ENCODE measurements around the gene CGB2. TPM values are rescaled to one million over a fixed set of nuclear protein-coding genes. Genes with fewer than 3 reads are reported as not detected.
"Not testable (repeated sequence)": the region's sequence is repeated elsewhere in the genome, so short reads cannot be mapped to it uniquely, and the experiment has no call there.

Gene CGB2
- total and polyA plus RNA-seq, 9 of the 15 experiments (the other 6 are each of a cell fraction or from before 2014, with no cell fraction given), result 0.22 TPM; not detected in 8

- Histone ChIP-seq H3K4me2 (ENCODE audit: insufficient read depth, low read length) (no peak overlapping the region), H3K9me3 (replicated peaks; ENCODE audit: control insufficient read depth, insufficient read depth, low read depth, low read length) (no peaks in the 10 kb centered on the region), H2AFZ (ENCODE audit: low read depth, low read length) (no peak overlapping the region), H3K4me1 (replicated peaks in 1 of 2; ENCODE audit: control insufficient read depth in 2 of 2, insufficient read depth in 2 of 2, low read length in 2 of 2) (peaks cover 21 to 41% of the 10 kb centered on the region in 2 experiments; a peak in 4 of 5 replicates), H3K27me3 (ENCODE audit: control insufficient read depth in 2 of 2, insufficient read depth in 2 of 2, low read length in 2 of 2) (no peaks in the 10 kb centered on the region), H3K9ac (ENCODE audit: insufficient read depth in 1 of 2, low read depth in 2 of 2, low read length in 2 of 2) (no peak overlapping the region), H3K9me1 (ENCODE audit: control insufficient read depth, insufficient read depth, low read length) (peaks cover 5% of the 10 kb centered on the region), H3K27ac (ENCODE audit: extremely low read depth, low read depth, low read length) (no peak overlapping the region), H3K79me2 (ENCODE audit: control insufficient read depth, insufficient read depth, low read length) (no peaks in the 10 kb centered on the region), H4K20me1 (replicated peaks; ENCODE audit: control insufficient read depth, insufficient read depth, low read length) (peaks cover 6% of the 10 kb centered on the region; the same call in 1 of the 2 replicates), H3K36me3 (ENCODE audit: control insufficient read depth, insufficient read depth, low read length) (peaks cover under 1% of the 10 kb centered on the region; the same call in 1 of the 3 replicates), H3K4me3 (no peak overlapping the region)
- 46% methylated on average over 9 of the region's 9 CpGs for WGBS (ENCODE audit: insufficient coverage, low coverage, missing lambda C conversion rate)
- TF ChIP-seq CC2D1A (IDR thresholded peaks at IDR 0.05) (no peak), GTF3C2 (IDR thresholded peaks at IDR 0.05; ENCODE audit: borderline replicate concordance, extremely low read depth, insufficient read length) (no peak), TFAP4 (CRISPR knock-in tag; IDR thresholded peaks at IDR 0.05; ENCODE audit: borderline replicate concordance) (0 out of 2 replicates have a peak, but pooled peaks have one; percentile 12), EP300 (IDR thresholded peaks at IDR 0.05; ENCODE audit: low read length) (no peak), NR2C2 (CRISPR knock-in tag; IDR thresholded peaks at IDR 0.05) (no peak), NR2C2 (tag; IDR thresholded peaks at IDR 0.05) (no peak), SRSF9 (IDR thresholded peaks at IDR 0.05; ENCODE audit: borderline replicate concordance, low read depth, low read length) (no peak), STAT6 (CRISPR knock-in tag; IDR thresholded peaks at IDR 0.05) (no peak), XRCC5 (IDR thresholded peaks at IDR 0.05; ENCODE audit: low read depth, low read length) (no peak)
- intact Hi-C loops (cut with micrococcal nuclease) (no loop called here), in situ Hi-C loops (cut with MboI) (no loop called here)
- CTCF ChIA-PET (ENCODE audit: low intra/inter-chr PET ratio), result no interaction called here
- ATAC-seq (no peak), DNase-seq (ENCODE audit: extremely low read depth in 1 of 4, low spot score in 3 of 4) (no peak), FAIRE-seq (no peak)
- no TSS peak for BruUV-seq (replicated peaks)
- POLR2A ChIA-PET, result no interaction called here
These were observed 9.6 kb upstream of the CGB2 start for GRCh38 chr19:49022116-49022515.

- H3K27ac ChIP-seq (ENCODE audit: extremely low read depth, low read depth, low read length); CTCF ChIA-PET (ENCODE audit: low intra/inter-chr PET ratio); H4K20me1 ChIP-seq (replicated peaks; ENCODE audit: control insufficient read depth, insufficient read depth, low read length); H2AFZ ChIP-seq (ENCODE audit: low read depth, low read length); POLR2A ChIA-PET; ATAC-seq; intact Hi-C loops (cut with micrococcal nuclease); H3K79me2 ChIP-seq (ENCODE audit: control insufficient read depth, insufficient read depth, low read length); H3K4me3 ChIP-seq; FAIRE-seq; H3K9me3 ChIP-seq (replicated peaks; ENCODE audit: control insufficient read depth, insufficient read depth, low read depth, low read length); DNase-seq (ENCODE audit: extremely low read depth in 1 of 4, low spot score in 3 of 4); BruUV-seq (replicated peaks); H3K27me3 ChIP-seq (ENCODE audit: control insufficient read depth in 2 of 2, insufficient read depth in 2 of 2, low read length in 2 of 2); H3K9ac ChIP-seq (ENCODE audit: insufficient read depth in 1 of 2, low read depth in 2 of 2, low read length in 2 of 2); in situ Hi-C loops (cut with MboI); H3K36me3 ChIP-seq (ENCODE audit: control insufficient read depth, insufficient read depth, low read length); H3K9me1 ChIP-seq (ENCODE audit: control insufficient read depth, insufficient read depth, low read length); H3K4me2 ChIP-seq (ENCODE audit: insufficient read depth, low read length): not testable (repeated sequence)
- 3% methylated on average over 9 of the region's 15 CpGs for WGBS (ENCODE audit: insufficient coverage, low coverage, missing lambda C conversion rate)
- H3K4me1 ChIP-seq (replicated peaks in 1 of 2; ENCODE audit: control insufficient read depth in 2 of 2, insufficient read depth in 2 of 2, low read length in 2 of 2), result peaks cover 6 to 19% of the 10 kb centered on the region in 2 experiments; a peak in 4 of 5 replicates
These were observed 7.5 kb upstream of the CGB2 start, which contains the start of gene CGB3 for GRCh38 chr19:49024233-49024632. TSS of gene CGB3 (minus strand) at chr19:49024333. CDS start at chr19:49023971, 362 bp downstream.

Measured in K562 (cell line).